OCI-LY7 (cell line): ENCODE data around the gene SERINC1.

ENCODE experiments used
- EZH2phosphoT487 ChIP-seq: fragments of 200-600 bp; sonication (generic); IDR thresholded peaks from 2 replicates; pipeline ENCODE4 v1.6.1; 2018; ENCODE audit warnings: low read depth, borderline replicate concordance, mild to moderate bottlenecking, mixed run types, antibody characterized with exemption, low read length, moderate library complexity, mixed read lengths
- TF ChIP-seq, protein P1 (sequence below): fragments of 200-600 bp; sonication (generic); conservative IDR thresholded peaks from 2 replicates; pipeline ENCODE4 v1.5.1; 2014; ENCODE audit warnings: mild to moderate bottlenecking, antibody characterized with exemption, low read length, moderate library complexity, mixed read lengths

DNA sequence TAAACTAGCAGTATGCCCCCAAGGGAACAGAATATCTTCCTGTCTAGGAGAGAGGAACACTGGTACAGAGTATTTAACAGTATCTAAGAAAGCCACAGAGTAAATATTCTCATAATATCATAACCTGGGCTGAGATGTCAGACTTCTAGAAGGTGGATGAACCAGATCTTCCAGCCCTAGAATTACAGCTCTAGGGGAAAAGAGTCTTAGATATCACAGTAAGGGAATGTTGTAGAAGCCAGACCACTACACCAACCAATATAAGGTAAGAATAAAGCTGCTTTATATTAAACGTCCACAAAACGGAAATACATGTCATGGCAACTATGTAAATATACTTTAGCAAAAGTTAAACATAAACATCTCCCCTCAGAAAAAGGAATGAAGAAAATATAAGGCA is 12.4 kb downstream of the SERINC1 start:
- TF ChIP-seq, protein P1, sequence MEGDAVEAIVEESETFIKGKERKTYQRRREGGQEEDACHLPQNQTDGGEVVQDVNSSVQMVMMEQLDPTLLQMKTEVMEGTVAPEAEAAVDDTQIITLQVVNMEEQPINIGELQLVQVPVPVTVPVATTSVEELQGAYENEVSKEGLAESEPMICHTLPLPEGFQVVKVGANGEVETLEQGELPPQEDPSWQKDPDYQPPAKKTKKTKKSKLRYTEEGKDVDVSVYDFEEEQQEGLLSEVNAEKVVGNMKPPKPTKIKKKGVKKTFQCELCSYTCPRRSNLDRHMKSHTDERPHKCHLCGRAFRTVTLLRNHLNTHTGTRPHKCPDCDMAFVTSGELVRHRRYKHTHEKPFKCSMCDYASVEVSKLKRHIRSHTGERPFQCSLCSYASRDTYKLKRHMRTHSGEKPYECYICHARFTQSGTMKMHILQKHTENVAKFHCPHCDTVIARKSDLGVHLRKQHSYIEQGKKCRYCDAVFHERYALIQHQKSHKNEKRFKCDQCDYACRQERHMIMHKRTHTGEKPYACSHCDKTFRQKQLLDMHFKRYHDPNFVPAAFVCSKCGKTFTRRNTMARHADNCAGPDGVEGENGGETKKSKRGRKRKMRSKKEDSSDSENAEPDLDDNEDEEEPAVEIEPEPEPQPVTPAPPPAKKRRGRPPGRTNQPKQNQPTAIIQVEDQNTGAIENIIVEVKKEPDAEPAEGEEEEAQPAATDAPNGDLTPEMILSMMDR, result no peak
- no peak for TF ChIP-seq EZH2phosphoT487
